Naive B cell (primary cell): Measurements from ENCODE around the gene CDK5RAP2. TPM values are rescaled to one million over a fixed set of nuclear protein-coding genes. Genes with fewer than 3 reads are reported as not detected.

ENCODE experiments used
- ATAC-seq, 2 donors: fragments of 150-1000 bp; cut with Tn5 transposase; 2 replicates each; pipeline ENCODE4 v1.10.0; 2021; ENCODE audit warnings: low read depth in 2 of 2, mild to moderate bottlenecking in 2 of 2, moderate library complexity in 2 of 2
- DNase-seq: peaks from one replicate; pipeline ENCODE4 v3.0.0; 2022
- H3K27ac Mint-ChIP-seq, 6 donors: one replicate each; pipeline ENCODE4 v1.8.0; 2020 to 2022; ENCODE audit warnings: mild to moderate bottlenecking in 6 of 6, mixed read lengths in 6 of 6, moderate library complexity in 5 of 6, inconsistent platforms in 2 of 6
- H3K27me3 Mint-ChIP-seq, 3 donors: one replicate each; pipeline ENCODE4 v1.8.0; 2021 to 2022; ENCODE audit warnings: mixed read lengths in 3 of 3, mild to moderate bottlenecking in 1 of 3
- H3K36me3 Mint-ChIP-seq, 2 donors: one replicate each; pipeline ENCODE4 v1.8.0; 2020 to 2022; ENCODE audit warnings: mixed read lengths in 2 of 2, inconsistent platforms in 1 of 2, mild to moderate bottlenecking in 1 of 2
- H3K4me1 Mint-ChIP-seq, 3 donors: one replicate each; pipeline ENCODE4 v1.8.0; 2020 to 2022; ENCODE audit warnings: mixed read lengths in 3 of 3, inconsistent platforms in 1 of 3, mild to moderate bottlenecking in 1 of 3, moderate library complexity in 1 of 3
- H3K4me3 Mint-ChIP-seq, 8 donors: one replicate each; pipeline ENCODE4 v1.8.0; 2020 to 2022; ENCODE audit warnings: mild to moderate bottlenecking in 8 of 8, mixed read lengths in 8 of 8, moderate library complexity in 8 of 8, inconsistent platforms in 2 of 8
- H3K9me3 Mint-ChIP-seq, 7 donors: one replicate each; pipeline ENCODE4 v1.8.0; 2020 to 2022; ENCODE audit warnings: mixed read lengths in 7 of 7, mild to moderate bottlenecking in 5 of 7, inconsistent platforms in 2 of 7, moderate library complexity in 1 of 7
- polyA plus RNA-seq, 6 donors: library from polyadenylated mRNA; unstranded; fragments of 300-500 nt; fragmentation: Illumina TruSeq; gene quantifications; one replicate each; pipeline ENCODE4 v1.2.3, GENCODE V29; 2021; ENCODE audit warnings: low read depth in 6 of 6

Gene CDK5RAP2
- polyA plus RNA-seq, 6 donors from 2014 or later = 10.5 to 45.0 (median 26.7) TPM

- peaks cover 3 to 16% of the 10 kb centered on the region in 2 donors for H3K36me3 Mint-ChIP-seq
- DNase-seq (no peak), ATAC-seq (no peak)
- H3K4me3 Mint-ChIP-seq = no peak overlapping the region
- H3K27ac Mint-ChIP-seq = peak overlapping the region in 1 of 6 donors; percentile 41
- H3K9me3 Mint-ChIP-seq = no peaks in the 10 kb centered on the region
- no peaks in the 10 kb centered on the region for H3K27me3 Mint-ChIP-seq
- H3K4me1 Mint-ChIP-seq = no peaks in the 10 kb centered on the region
Measured at GRCh38 chr9:120610975-120611689, 31.2 kb upstream of the CDK5RAP2 start.

- DNase-seq = no peak
- Mint-ChIP-seq H3K9me3 (no peaks in the 10 kb centered on the region), H3K4me3 (no peak overlapping the region), H3K27ac (no peak overlapping the region), H3K36me3 (peaks cover 13 to 26% of the 10 kb centered on the region in 2 donors), H3K27me3 (no peaks in the 10 kb centered on the region), H3K4me1 (no peaks in the 10 kb centered on the region)
- ATAC-seq = no peak
Measured at GRCh38 chr9:120609636-120610035, 29.7 kb upstream of the CDK5RAP2 start.

GRCh38 chr9:120608421-120608820 is 28.5 kb upstream of the CDK5RAP2 start:
- Mint-ChIP-seq H3K27ac (no peak overlapping the region), H3K27me3 (no peaks in the 10 kb centered on the region), H3K9me3 (no peaks in the 10 kb centered on the region), H3K4me3 (no peak overlapping the region), H3K36me3 (peaks cover 15 to 27% of the 10 kb centered on the region in 2 donors), H3K4me1 (no peaks in the 10 kb centered on the region)
- ATAC-seq (no peak), DNase-seq (no peak)

DNA sequence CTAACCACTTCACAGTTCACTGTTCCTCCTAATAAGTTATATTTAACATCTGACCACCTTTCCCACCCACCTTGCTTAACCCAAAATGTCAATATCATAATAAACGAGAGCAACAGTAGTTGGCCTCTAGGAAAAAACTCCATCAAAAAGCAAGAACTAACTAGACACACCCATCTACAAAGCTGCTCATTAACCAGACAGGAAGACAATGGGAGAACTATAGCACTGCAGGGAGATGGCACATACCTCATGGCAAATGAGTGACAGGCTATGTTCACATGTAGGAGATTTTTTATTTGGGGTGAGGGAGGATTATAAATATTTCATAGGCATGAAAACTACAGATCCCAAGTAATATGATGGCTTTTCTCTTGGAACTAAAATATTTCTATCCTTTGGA is 23.6 kb upstream of the CDK5RAP2 start:
- Mint-ChIP-seq H3K4me1 (no peaks in the 10 kb centered on the region), H3K27me3 (no peaks in the 10 kb centered on the region), H3K4me3 (no peak overlapping the region), H3K27ac (no peak overlapping the region), H3K36me3 (peaks cover 15 to 17% of the 10 kb centered on the region in 2 donors), H3K9me3 (no peaks in the 10 kb centered on the region)
- ATAC-seq (no peak), DNase-seq (no peak)

DNA sequence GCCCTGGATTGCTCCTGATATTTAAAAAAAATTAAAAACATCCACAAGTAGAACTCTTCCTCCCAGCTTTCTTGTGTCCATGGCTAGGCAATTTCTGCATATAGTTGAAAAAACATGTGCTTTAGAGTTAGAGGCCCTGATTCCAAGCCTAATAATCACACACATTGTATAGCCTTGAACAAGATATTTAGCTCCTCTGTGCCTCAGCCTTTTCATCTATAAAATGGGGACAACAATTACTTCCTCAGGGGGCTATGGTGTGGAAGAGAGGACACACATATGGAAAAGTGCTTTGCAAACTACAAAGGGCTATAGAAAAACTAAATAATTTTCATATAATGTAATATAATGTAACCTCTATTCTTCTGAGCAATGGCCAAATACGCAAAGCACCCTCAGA is 23.0 kb upstream of the CDK5RAP2 start:
- Mint-ChIP-seq H3K4me1 (no peaks in the 10 kb centered on the region), H3K36me3 (peaks cover 11 to 15% of the 10 kb centered on the region in 2 donors), H3K27me3 (no peaks in the 10 kb centered on the region), H3K4me3 (no peak overlapping the region), H3K27ac (no peak overlapping the region), H3K9me3 (no peaks in the 10 kb centered on the region)
- no peak for ATAC-seq
- no peak for DNase-seq

- H3K4me1 Mint-ChIP-seq = no peaks in the 10 kb centered on the region
- no peaks in the 10 kb centered on the region for H3K9me3 Mint-ChIP-seq
- DNase-seq = no peak
- H3K27ac Mint-ChIP-seq = no peak overlapping the region
- H3K36me3 Mint-ChIP-seq = no peaks in the 10 kb centered on the region
- no peak overlapping the region for H3K4me3 Mint-ChIP-seq
- no peak for ATAC-seq
- peaks cover 0 to 8% (median 0%) of the 10 kb centered on the region in 3 donors for H3K27me3 Mint-ChIP-seq
Measured at GRCh38 chr9:120593955-120594277, 13.9 kb upstream of the CDK5RAP2 start.

GRCh38 chr9:120593250-120593954 is 13.4 kb upstream of the CDK5RAP2 start:
- no peak overlapping the region for H3K27ac Mint-ChIP-seq
- ATAC-seq (no peak), DNase-seq (no peak)
- H3K4me1 Mint-ChIP-seq = no peaks in the 10 kb centered on the region
- no peak overlapping the region for H3K4me3 Mint-ChIP-seq
- H3K36me3 Mint-ChIP-seq = no peaks in the 10 kb centered on the region
- H3K9me3 Mint-ChIP-seq = no peaks in the 10 kb centered on the region
- peaks cover 0 to 8% (median 0%) of the 10 kb centered on the region in 3 donors for H3K27me3 Mint-ChIP-seq

DNA sequence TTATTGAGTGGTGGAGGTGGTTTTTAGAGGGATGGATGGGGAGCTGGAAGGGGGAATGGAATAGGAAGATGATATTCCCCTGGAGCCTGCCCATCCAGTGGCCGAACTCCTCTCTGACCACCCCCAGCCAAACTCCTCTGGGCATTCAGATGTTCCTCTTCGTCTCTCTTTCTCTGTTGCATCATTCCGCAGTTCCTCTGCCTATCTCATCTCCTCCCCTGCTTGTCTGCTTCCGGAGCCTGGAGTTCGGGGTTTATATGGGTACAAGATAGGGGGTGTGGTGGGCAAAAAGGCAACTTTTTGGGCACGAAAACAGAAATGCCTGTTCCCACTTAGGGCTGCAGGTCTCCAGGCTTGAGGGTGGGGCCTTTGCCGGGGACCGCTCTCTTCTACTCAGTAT is 12.2 kb upstream of the CDK5RAP2 start:
- Mint-ChIP-seq H3K27ac (no peak overlapping the region), H3K4me3 (no peak overlapping the region), H3K36me3 (no peaks in the 10 kb centered on the region), H3K27me3 (peaks cover 0 to 8% (median 0%) of the 10 kb centered on the region in 3 donors), H3K4me1 (no peaks in the 10 kb centered on the region), H3K9me3 (no peaks in the 10 kb centered on the region)
- DNase-seq (no peak), ATAC-seq (no peak)

DNA sequence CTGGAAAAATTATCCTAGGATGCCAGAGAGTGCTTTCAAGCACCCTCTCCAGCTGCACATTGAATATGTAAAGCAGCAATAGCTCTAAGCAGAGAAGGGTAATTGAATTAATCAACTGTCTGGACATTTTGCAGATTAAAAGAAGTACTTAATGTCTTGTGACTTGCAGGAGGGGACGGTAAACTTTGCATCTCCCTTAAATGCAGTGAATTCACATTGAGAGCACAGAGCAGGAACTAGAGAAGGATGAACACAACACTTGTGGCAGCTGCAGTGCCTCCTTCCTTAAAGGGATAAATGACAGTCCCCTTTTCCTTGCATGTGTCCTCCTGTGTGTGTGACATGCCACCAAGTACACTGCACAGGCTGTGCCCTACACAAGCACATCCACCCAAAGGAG is 7.4 kb upstream of the CDK5RAP2 start:
- no peak for DNase-seq
- ATAC-seq = no peak
- no peaks in the 10 kb centered on the region for H3K36me3 Mint-ChIP-seq
- no peaks in the 10 kb centered on the region for H3K9me3 Mint-ChIP-seq
- H3K27ac Mint-ChIP-seq = no peak overlapping the region
- H3K4me3 Mint-ChIP-seq = no peak overlapping the region
- peaks cover 7 to 18% (median 11%) of the 10 kb centered on the region in 3 donors for H3K4me1 Mint-ChIP-seq
- H3K27me3 Mint-ChIP-seq = peaks cover 0 to 6% (median 0%) of the 10 kb centered on the region in 3 donors

DNA sequence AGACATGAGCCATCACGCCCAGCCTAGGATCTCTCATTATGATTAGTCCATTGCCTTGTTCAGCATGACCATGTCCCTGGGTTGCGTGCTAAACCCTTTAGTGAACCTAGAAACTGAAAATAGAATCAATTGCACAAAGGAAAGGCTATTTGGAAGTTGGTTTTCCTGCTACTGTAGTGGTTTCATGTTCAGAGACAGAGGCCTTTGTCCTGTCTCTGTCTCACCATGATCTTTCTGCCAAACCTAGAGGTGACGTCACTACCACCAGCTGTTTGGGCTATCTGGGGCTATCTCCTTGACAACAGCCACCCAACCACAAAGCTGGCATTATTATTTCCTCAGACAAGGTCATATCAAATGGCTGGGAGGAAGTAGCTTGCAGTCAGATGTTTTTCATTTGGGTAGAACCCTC is 4.0 kb upstream of the CDK5RAP2 start:
- DNase-seq (peak; percentile 78), ATAC-seq (peak; percentile 60 to 72)
- peak overlapping the region; percentile 80 to 96 (median 94) for H3K27ac Mint-ChIP-seq
- peaks cover 22 to 45% (median 27%) of the 10 kb centered on the region in 3 donors for H3K4me1 Mint-ChIP-seq
- peak overlapping the region in 4 of 8 donors; percentile 43 to 76 (median 50) for H3K4me3 Mint-ChIP-seq
- H3K9me3 Mint-ChIP-seq = no peaks in the 10 kb centered on the region
- H3K36me3 Mint-ChIP-seq = no peaks in the 10 kb centered on the region
- no peaks in the 10 kb centered on the region for H3K27me3 Mint-ChIP-seq

DNA sequence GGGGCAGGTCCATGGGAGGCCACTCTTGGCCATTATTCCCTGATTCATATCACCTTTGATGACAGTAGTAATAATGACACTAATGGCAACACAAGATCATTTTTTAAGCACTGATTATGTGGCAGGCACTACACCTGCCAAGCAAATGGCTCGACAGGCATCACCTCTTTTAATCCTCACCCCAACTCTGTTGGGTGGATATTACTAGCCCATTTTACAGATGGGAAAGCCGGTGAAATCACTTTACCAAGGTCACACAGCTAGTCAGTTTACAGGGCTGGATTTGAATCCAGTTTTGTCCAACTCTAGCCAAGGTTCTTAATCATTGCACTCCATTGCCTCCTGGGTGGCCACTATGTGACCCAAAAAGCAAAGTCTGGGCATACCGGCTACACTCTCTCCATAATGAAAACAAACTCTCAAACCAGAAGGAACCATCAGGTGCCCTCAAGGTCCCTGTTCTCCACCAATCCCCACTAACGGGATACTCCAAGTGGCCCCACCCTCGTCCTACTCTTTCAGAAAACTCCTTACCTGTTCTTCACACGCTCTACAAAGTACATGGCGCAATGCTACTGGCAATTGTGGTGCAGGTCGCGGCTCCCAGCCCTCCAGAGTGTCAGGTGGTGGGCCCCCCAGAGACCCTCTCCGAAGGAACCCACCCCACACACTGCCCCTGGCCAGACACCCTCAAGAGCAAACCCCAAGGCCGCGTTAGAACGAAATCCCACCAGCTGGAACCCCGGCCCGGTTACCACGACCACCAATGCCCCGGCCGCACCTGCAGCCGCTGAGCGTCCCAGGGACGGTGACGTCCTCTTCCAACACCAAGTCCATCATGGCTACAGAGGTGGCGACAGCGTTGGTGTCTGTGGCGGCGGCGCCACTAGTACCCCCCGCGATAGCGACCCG is 572 bp downstream of the CDK5RAP2 start:
- H3K36me3 Mint-ChIP-seq = no peaks in the 10 kb centered on the region
- ATAC-seq (no peak), DNase-seq (peak; percentile 3)
- H3K9me3 Mint-ChIP-seq = no peaks in the 10 kb centered on the region
- H3K27me3 Mint-ChIP-seq = no peaks in the 10 kb centered on the region
- H3K4me1 Mint-ChIP-seq = peaks cover 27 to 66% (median 57%) of the 10 kb centered on the region in 3 donors
- H3K4me3 Mint-ChIP-seq = peak overlapping the region; percentile 92 to 98 (median 96)
- H3K27ac Mint-ChIP-seq = peak overlapping the region; percentile 90 to 97 (median 96)

GRCh38 chr9:120574473-120574872 is 5.5 kb downstream of the CDK5RAP2 start:
- no peak overlapping the region for H3K4me3 Mint-ChIP-seq
- peaks cover 24 to 48% (median 37%) of the 10 kb centered on the region in 3 donors for H3K4me1 Mint-ChIP-seq
- no peaks in the 10 kb centered on the region for H3K9me3 Mint-ChIP-seq
- H3K27ac Mint-ChIP-seq = peak overlapping the region in 1 of 6 donors; percentile 21
- H3K27me3 Mint-ChIP-seq = no peaks in the 10 kb centered on the region
- DNase-seq = no peak
- H3K36me3 Mint-ChIP-seq = peaks cover 9% of the 10 kb centered on the region in 2 donors
- no peak for ATAC-seq

DNA sequence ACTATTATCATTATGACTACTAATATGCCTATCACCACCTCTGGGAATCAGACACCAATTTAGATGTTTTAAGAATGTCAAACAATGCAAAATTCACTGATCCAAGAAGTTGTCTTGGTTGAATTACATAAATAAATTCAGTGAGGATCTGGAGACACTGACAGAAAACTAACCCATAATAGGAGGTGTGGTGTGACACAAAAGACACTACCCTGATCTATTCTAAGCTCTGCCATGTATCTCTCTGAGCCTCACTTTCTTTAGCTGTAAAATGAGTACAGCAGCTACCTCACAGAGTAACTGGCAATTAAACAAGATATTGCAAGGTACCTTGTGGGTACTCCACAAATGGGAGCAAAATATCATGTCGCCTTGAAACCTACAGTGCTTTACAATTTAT is 7.5 kb downstream of the CDK5RAP2 start:
- Mint-ChIP-seq H3K27me3 (no peaks in the 10 kb centered on the region), H3K36me3 (peaks cover 24 to 27% of the 10 kb centered on the region in 2 donors), H3K9me3 (no peaks in the 10 kb centered on the region), H3K27ac (no peak overlapping the region), H3K4me1 (peaks cover 19 to 33% (median 21%) of the 10 kb centered on the region in 3 donors), H3K4me3 (no peak overlapping the region)
- DNase-seq = no peak
- ATAC-seq = no peak
